GM18511 (cell line): Measurements from ENCODE around the gene SLC26A6.

ENCODE experiments used
- ATAC-seq: cut with Tn5 transposase; IDR thresholded peaks from one replicate; pipeline ENCODE4 v1.9.1; 2021; ENCODE audit warnings: mild to moderate bottlenecking, moderate library complexity; ENCODE audit not compliant: unreplicated experiment

The SLC26A6 gene

DNA sequence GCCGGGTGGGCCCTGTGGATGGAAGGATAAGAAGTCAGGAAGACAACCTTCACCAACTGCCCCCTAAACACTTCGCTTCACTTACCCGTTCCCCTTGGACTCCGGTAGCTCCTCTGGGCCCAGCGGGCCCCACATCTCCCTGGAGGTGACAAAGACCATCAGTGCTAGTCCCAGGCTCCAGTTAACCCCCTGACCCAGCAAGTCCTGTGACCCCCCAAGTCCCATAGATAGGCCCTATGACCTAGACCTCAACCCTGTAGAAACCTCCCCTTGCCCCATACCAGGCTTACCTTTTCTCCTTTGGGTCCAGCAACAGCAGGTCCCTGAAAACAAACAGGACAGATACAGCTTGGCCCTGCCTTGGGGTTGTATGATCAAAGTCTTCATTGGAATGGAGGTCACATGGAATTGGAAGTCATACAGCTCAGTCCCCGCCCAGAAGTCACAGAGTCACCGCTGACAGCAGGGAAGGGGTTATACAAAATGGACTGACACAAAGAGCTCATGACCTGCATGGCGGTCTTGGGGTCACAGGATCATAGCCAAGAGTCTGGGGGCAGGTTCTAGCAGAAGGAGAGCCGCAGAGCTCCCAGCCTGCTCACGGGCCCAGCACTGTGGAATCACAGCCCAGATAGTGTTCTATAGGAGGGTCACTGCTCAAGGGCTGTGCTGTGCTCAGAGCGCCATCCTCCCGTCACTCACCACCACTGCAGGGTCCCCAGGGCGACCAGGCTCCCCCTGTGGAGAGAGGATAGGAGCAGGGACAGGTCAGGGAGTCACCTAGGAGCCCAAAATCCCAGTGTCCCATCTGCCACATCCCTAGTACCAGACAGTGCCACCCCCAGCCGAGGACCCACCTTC is 53.4 kb downstream of the SLC26A6 start:
- no peak for ATAC-seq

- no peak for ATAC-seq
Observed at GRCh38 chr3:48576647-48577046, 58.6 kb downstream of the SLC26A6 start.
